Ishikawa (cell line): ENCODE results near the gene LIN52.

Experiments used
- CEBPB ChIP-seq: IDR thresholded peaks from 2 replicates; pipeline ENCODE4 v1.6.1; 2012
- CREB1 ChIP-seq: IDR thresholded peaks from 2 replicates; pipeline ENCODE4 v1.6.1; 2012; ENCODE audit warnings: low read depth
- EGR1 ChIP-seq: IDR thresholded peaks from 2 replicates; pipeline ENCODE4 v1.6.1; 2012
- EP300 ChIP-seq: IDR thresholded peaks from 2 replicates; pipeline ENCODE4 v1.6.1; 2012; ENCODE audit warnings: borderline replicate concordance
- FOXM1 ChIP-seq: IDR thresholded peaks from 2 replicates; pipeline ENCODE4 v1.6.1; 2012; ENCODE audit warnings: low read depth, borderline replicate concordance
- NFIC ChIP-seq: IDR thresholded peaks from 2 replicates; pipeline ENCODE4 v1.6.1; 2012
- RAD21 ChIP-seq: IDR thresholded peaks from 2 replicates; pipeline ENCODE4 v1.6.1; 2012; ENCODE audit warnings: low read depth
- TAF1 ChIP-seq: IDR thresholded peaks from 2 replicates; pipeline ENCODE4 v1.6.1; 2012; ENCODE audit warnings: low read depth, mild to moderate bottlenecking
- TCF12 ChIP-seq: IDR thresholded peaks from 2 replicates; pipeline ENCODE4 v1.6.1; 2012; ENCODE audit warnings: low read depth
- TEAD4 ChIP-seq: IDR thresholded peaks from 2 replicates; pipeline ENCODE4 v1.6.1; 2012
- YY1 ChIP-seq: IDR thresholded peaks from 2 replicates; pipeline ENCODE4 v1.6.1; 2012; ENCODE audit warnings: low read depth
- ZBTB7A ChIP-seq: IDR thresholded peaks from 2 replicates; pipeline ENCODE4 v1.6.1; 2012; ENCODE audit warnings: low read depth
- TF ChIP-seq, protein P1 (sequence below): IDR thresholded peaks from 2 replicates; pipeline ENCODE4 v1.6.1; 2012; ENCODE audit warnings: low read depth, mild to moderate bottlenecking
- TF ChIP-seq, protein P2 (sequence below): IDR thresholded peaks from 2 replicates; pipeline ENCODE4 v1.6.1; 2012
- TF ChIP-seq, protein P3 (sequence below): IDR thresholded peaks from 2 replicates; pipeline ENCODE4 v1.6.1; 2012

Gene LIN52

DNA sequence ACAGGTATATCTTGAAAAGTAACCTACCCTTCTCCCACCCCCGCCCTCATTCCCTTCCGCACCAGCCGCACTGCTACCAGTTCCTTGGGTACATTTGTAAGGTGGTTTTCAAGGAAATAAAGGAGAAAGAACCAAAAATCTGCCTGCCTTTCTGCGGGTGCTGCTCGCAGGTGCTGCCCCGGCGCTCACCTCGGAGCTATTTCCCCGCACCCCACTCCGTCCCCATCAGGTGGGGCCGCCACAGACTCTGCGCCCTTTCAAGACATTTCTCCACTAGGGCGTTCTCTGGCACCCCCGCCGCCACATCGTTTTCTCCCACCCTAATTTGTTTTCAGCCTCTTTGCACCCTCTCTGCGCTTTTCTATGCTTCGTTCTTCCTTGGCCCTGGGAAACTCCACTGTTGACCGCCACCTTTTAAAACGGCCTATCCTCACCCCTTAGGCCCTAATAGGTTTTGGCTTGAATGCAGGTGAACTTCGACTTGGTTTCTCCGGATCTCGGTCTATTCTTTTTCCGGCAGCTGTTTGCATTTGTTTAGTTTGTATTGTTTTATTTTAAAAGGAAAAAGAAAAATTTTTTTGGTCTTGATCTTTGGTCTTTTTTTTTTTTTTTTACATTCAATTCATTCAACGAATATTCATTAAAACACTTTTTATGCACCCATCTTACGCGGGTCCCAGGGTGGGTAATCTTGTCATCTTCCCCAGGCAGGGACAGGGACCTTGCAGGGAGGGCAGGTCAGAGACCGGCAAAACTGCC lies 157.4 kb downstream of the LIN52 start:
- no peak for TF ChIP-seq EP300
- TF ChIP-seq, protein P1, sequence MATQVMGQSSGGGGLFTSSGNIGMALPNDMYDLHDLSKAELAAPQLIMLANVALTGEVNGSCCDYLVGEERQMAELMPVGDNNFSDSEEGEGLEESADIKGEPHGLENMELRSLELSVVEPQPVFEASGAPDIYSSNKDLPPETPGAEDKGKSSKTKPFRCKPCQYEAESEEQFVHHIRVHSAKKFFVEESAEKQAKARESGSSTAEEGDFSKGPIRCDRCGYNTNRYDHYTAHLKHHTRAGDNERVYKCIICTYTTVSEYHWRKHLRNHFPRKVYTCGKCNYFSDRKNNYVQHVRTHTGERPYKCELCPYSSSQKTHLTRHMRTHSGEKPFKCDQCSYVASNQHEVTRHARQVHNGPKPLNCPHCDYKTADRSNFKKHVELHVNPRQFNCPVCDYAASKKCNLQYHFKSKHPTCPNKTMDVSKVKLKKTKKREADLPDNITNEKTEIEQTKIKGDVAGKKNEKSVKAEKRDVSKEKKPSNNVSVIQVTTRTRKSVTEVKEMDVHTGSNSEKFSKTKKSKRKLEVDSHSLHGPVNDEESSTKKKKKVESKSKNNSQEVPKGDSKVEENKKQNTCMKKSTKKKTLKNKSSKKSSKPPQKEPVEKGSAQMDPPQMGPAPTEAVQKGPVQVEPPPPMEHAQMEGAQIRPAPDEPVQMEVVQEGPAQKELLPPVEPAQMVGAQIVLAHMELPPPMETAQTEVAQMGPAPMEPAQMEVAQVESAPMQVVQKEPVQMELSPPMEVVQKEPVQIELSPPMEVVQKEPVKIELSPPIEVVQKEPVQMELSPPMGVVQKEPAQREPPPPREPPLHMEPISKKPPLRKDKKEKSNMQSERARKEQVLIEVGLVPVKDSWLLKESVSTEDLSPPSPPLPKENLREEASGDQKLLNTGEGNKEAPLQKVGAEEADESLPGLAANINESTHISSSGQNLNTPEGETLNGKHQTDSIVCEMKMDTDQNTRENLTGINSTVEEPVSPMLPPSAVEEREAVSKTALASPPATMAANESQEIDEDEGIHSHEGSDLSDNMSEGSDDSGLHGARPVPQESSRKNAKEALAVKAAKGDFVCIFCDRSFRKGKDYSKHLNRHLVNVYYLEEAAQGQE = no peak
- TF ChIP-seq CREB1 = no peak
- TF ChIP-seq YY1 = no peak
- no peak for TF ChIP-seq NFIC
- TF ChIP-seq RAD21 = no peak
- no peak for TF ChIP-seq CEBPB
- no peak for TF ChIP-seq TEAD4
- TF ChIP-seq, protein P2, sequence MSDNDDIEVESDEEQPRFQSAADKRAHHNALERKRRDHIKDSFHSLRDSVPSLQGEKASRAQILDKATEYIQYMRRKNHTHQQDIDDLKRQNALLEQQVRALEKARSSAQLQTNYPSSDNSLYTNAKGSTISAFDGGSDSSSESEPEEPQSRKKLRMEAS = no peak
- TF ChIP-seq TCF12 = no peak
- TF ChIP-seq, protein P3, sequence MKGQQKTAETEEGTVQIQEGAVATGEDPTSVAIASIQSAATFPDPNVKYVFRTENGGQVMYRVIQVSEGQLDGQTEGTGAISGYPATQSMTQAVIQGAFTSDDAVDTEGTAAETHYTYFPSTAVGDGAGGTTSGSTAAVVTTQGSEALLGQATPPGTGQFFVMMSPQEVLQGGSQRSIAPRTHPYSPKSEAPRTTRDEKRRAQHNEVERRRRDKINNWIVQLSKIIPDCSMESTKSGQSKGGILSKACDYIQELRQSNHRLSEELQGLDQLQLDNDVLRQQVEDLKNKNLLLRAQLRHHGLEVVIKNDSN = no peak
- no peak for TF ChIP-seq FOXM1
- TF ChIP-seq TAF1 = no peak
- TF ChIP-seq ZBTB7A = no peak

DNA sequence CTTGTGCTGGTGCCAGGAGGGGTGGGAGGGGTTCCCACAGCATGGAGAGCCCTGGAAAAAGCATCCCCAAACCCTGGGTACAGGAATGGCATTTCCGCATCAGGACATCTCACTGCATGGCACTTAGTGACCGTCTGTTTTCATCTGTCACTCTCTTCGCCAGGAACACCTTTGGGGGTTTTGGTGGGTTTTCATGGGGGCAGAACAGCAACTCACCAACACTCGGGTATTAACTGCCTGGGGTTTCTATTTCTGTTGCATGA lies 158.0 kb downstream of the LIN52 start:
- TF ChIP-seq YY1 = no peak
- no peak for TF ChIP-seq TCF12
- TF ChIP-seq ZBTB7A = no peak
- TF ChIP-seq NFIC = no peak
- TF ChIP-seq EGR1 = no peak
- TF ChIP-seq TAF1 = no peak
- TF ChIP-seq CREB1 = no peak
- no peak for TF ChIP-seq RAD21
- TF ChIP-seq, protein P3 = no peak
- no peak for TF ChIP-seq EP300
- no peak for TF ChIP-seq FOXM1
- TF ChIP-seq CEBPB = no peak
- TF ChIP-seq, protein P1 = no peak
- TF ChIP-seq, protein P2 = no peak

DNA sequence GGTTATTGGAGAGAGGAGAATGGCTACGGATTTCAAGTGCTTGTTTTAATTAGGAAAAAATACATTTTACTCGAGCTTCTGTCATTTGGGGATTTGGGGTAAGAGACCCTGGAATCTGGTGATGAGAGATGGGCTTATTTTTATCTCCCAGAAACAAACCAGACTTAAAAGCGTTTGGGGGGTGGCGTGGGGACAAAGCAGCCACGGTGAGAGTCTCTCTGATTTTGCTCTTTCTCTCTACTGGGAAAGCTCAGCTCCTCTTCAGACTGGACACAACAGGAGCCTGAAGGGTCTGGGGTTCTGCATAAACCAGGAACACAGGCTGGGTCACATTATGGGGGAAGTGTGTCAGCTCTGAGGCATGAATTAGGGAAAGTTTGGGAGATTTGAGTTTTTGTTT lies 158.3 kb downstream of the LIN52 start:
- TF ChIP-seq TAF1 (no peak), FOXM1 (no peak), ZBTB7A (no peak)
- TF ChIP-seq, protein P3 = no peak
- TF ChIP-seq, protein P1 = no peak

DNA sequence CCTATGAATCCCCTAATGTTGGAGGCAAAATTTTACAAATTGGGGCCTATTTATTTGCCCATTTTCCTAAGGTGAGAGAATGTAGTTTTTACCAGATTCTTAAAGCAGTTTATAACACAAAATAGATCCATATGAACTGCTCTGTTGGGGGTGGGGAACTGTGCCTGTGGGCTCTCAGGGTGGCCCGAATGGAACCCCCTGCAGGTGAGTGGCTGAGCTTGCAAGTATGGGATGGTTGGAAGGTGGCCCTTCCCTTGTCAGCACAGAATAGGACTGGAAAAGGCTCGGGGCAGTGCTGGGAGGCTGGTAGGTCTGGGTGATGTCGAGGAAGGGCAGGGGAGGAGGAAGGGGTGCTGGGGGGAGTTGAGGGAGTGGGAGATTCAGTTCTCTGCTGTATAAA lies 159.4 kb downstream of the LIN52 start:
- no peak for TF ChIP-seq CEBPB
- TF ChIP-seq TAF1 = no peak
- no peak for TF ChIP-seq NFIC
- TF ChIP-seq, protein P2 = no peak
- no peak for TF ChIP-seq FOXM1
- TF ChIP-seq TEAD4 = no peak
- TF ChIP-seq, protein P3 = no peak
- no peak for TF ChIP-seq TCF12
- no peak for TF ChIP-seq RAD21
- no peak for TF ChIP-seq EGR1
- TF ChIP-seq CREB1 = no peak
- TF ChIP-seq YY1 = no peak
